Measurements from ENCODE around the gene LPA.
"Not testable (repeated sequence)": the region's sequence is repeated elsewhere in the genome, so short reads cannot be mapped to it uniquely, and the experiment has no call there.

The LPA gene

GRCh38 chr6:160664198-160664597 is at the start of gene LPA:
LPA (minus strand) TSS chr6:160664275; CDS start chr6:160664214, 61 bp downstream.
- not testable (repeated sequence) for H3K4me3 ChIP-seq (ENCODE audit: low read depth, low read length); DNase-seq (ENCODE audit: low read depth)

- H3K4me3 ChIP-seq (ENCODE audit: low read depth, low read length); DNase-seq (ENCODE audit: low read depth): not testable (repeated sequence)
Observed at GRCh38 chr6:160708993-160709392, 44.9 kb upstream of the LPA start.

- H3K4me3 ChIP-seq (ENCODE audit: low read depth, low read length); DNase-seq (ENCODE audit: low read depth): not testable (repeated sequence)
Observed at GRCh38 chr6:160704688-160705087, 40.6 kb upstream of the LPA start.

GRCh38 chr6:160701918-160702680 is 38.0 kb upstream of the LPA start, which contains the start of gene PLG:
PLG (plus strand) TSS chr6:160702244; CDS start chr6:160702305, 61 bp downstream.
- not testable (repeated sequence) for H3K4me3 ChIP-seq (ENCODE audit: low read depth, low read length); DNase-seq (ENCODE audit: low read depth)

GRCh38 chr6:160697826-160698225 is 33.8 kb upstream of the LPA start:
- H3K4me3 ChIP-seq (ENCODE audit: low read depth, low read length): no peak overlapping the region
- DNase-seq (ENCODE audit: low read depth): no peak

GRCh38 chr6:160696884-160697283 is 32.8 kb upstream of the LPA start:
- not testable (repeated sequence) for H3K4me3 ChIP-seq (ENCODE audit: low read depth, low read length); DNase-seq (ENCODE audit: low read depth)

GRCh38 chr6:160695622-160696021 is 31.5 kb upstream of the LPA start:
- H3K4me3 ChIP-seq (ENCODE audit: low read depth, low read length); DNase-seq (ENCODE audit: low read depth): not testable (repeated sequence)

GRCh38 chr6:160695025-160695424 is 30.9 kb upstream of the LPA start:
- DNase-seq (ENCODE audit: low read depth): peak; percentile 17
- not testable (repeated sequence) for H3K4me3 ChIP-seq (ENCODE audit: low read depth, low read length)

GRCh38 chr6:160692369-160692959 is 28.4 kb upstream of the LPA start:
- H3K4me3 ChIP-seq (ENCODE audit: low read depth, low read length): no peak overlapping the region
- no peak for DNase-seq (ENCODE audit: low read depth)

- H3K4me3 ChIP-seq (ENCODE audit: low read depth, low read length): no peak overlapping the region
- no peak for DNase-seq (ENCODE audit: low read depth)
Observed at GRCh38 chr6:160691617-160692016, 27.5 kb upstream of the LPA start.

GRCh38 chr6:160690458-160690857 is 26.4 kb upstream of the LPA start:
- DNase-seq (ENCODE audit: low read depth): no peak

GRCh38 chr6:160685762-160686450 is 21.8 kb upstream of the LPA start:
- DNase-seq (ENCODE audit: low read depth): no peak
- H3K4me3 ChIP-seq (ENCODE audit: low read depth, low read length): no peak overlapping the region

More at GRCh38 chr6:160690458-160690857, 26.4 kb upstream of the LPA start:
- no peak overlapping the region for H3K4me3 ChIP-seq (ENCODE audit: low read depth, low read length)

GRCh38 chr6:160685101-160685761 is 21.2 kb upstream of the LPA start:
- DNase-seq (ENCODE audit: low read depth): not testable (repeated sequence)

GRCh38 chr6:160679402-160679769 is 15.3 kb upstream of the LPA start:
- DNase-seq (ENCODE audit: low read depth): no peak
- H3K4me3 ChIP-seq (ENCODE audit: low read depth, low read length): no peak overlapping the region

More at GRCh38 chr6:160685101-160685761, 21.2 kb upstream of the LPA start:
- H3K4me3 ChIP-seq (ENCODE audit: low read depth, low read length): not testable (repeated sequence)

- no peak overlapping the region for H3K4me3 ChIP-seq (ENCODE audit: low read depth, low read length)
- DNase-seq (ENCODE audit: low read depth): no peak
Observed at GRCh38 chr6:160678744-160679401, 14.8 kb upstream of the LPA start.

- DNase-seq (ENCODE audit: low read depth): no peak
- no peak overlapping the region for H3K4me3 ChIP-seq (ENCODE audit: low read depth, low read length)
Observed at GRCh38 chr6:160678230-160678629, 14.2 kb upstream of the LPA start.

- H3K4me3 ChIP-seq (ENCODE audit: low read depth, low read length); DNase-seq (ENCODE audit: low read depth): not testable (repeated sequence)
Observed at GRCh38 chr6:160676418-160676817, 12.3 kb upstream of the LPA start.

- no peak for DNase-seq (ENCODE audit: low read depth)
- H3K4me3 ChIP-seq (ENCODE audit: low read depth, low read length): no peak overlapping the region
Observed at GRCh38 chr6:160668589-160668988, 4.5 kb upstream of the LPA start.
